Measurements from ENCODE around the gene HFM1.

The HFM1 gene

DNA sequence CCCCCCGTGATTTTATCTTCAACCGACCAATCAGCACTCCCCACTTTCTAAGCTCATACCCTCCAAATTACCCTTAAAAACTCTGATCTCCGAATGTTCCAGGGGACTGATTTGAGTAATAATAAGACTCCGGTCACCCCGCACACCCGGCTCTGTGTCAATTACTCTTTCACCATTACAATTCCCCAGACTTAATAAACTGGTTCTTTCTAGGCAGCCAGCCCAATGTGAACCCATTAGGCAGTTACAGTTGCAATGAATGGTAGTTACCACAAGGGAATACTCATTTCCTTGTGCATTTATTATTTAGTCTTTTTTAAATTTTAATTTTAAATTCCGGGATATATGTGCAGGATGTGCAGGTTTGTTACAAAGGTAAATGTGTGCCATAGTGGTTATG is 177.9 kb downstream of the HFM1 start:
- TF ChIP-seq, protein P1, sequence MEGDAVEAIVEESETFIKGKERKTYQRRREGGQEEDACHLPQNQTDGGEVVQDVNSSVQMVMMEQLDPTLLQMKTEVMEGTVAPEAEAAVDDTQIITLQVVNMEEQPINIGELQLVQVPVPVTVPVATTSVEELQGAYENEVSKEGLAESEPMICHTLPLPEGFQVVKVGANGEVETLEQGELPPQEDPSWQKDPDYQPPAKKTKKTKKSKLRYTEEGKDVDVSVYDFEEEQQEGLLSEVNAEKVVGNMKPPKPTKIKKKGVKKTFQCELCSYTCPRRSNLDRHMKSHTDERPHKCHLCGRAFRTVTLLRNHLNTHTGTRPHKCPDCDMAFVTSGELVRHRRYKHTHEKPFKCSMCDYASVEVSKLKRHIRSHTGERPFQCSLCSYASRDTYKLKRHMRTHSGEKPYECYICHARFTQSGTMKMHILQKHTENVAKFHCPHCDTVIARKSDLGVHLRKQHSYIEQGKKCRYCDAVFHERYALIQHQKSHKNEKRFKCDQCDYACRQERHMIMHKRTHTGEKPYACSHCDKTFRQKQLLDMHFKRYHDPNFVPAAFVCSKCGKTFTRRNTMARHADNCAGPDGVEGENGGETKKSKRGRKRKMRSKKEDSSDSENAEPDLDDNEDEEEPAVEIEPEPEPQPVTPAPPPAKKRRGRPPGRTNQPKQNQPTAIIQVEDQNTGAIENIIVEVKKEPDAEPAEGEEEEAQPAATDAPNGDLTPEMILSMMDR (conservative IDR thresholded peaks at IDR 0.05): no peak
- no peak overlapping the region for H3K27ac ChIP-seq

DNA sequence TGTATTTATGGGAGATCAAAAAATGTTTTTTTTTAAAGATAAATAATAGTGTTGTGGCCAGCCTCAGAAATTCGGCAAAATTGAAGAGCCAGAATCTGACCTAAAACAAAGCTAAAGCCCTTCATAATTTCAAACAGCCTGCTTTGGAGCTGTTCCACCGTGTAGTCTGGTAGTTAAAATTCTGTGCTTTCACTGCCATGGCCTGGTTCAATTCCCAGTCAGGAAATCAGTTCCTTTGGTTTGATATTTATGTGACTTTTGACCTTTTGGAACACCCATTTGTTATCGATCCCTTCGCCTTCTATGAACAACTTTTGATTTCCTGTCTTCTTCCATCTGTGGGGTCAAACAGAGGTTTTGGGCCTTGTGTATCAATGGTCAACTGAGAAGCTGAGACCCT is 179.8 kb downstream of the HFM1 start:
- H3K27ac ChIP-seq: no peak overlapping the region
- TF ChIP-seq, protein P1 (conservative IDR thresholded peaks at IDR 0.05): no peak

DNA sequence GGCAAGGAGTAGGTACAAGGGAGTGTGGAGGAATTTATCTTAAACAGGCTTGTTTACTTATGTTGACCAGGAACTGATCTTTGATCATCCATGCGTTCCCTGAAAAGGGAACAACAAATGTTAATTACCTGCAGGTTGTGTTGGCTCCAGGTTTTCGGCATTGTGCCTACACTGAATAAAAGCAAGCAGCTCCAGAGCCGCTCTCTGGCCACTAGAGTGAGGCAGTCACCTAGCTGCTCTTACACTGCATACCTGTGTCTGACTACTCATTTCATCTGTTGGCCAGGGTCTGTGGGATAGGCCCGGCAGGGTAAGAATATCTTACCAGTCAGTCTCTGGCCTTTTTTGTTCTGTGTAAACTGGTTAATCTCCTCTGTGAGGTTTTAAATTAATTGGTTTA is 183.6 kb downstream of the HFM1 start:
- no peak overlapping the region for H3K27ac ChIP-seq
- TF ChIP-seq, protein P1 (conservative IDR thresholded peaks at IDR 0.05): no peak

- TF ChIP-seq, protein P1 (conservative IDR thresholded peaks at IDR 0.05): no peak
- H3K27ac ChIP-seq: no peak overlapping the region
These were observed 186.7 kb downstream of the HFM1 start for GRCh38 chr1:91217911-91218310.

Measured in VCaP (cell line).